Vagina (tissue), 2 donors: ENCODE measurements around the gene COL23A1. TPM values are rescaled to one million over a fixed set of nuclear protein-coding genes. Genes with fewer than 3 reads are reported as not detected.

Experiments used
- DNase-seq, 2 donors: peaks; one replicate each; pipeline ENCODE4 v3.0.0-alpha.2; 2017; ENCODE audit errors: extremely low spot score in 2 of 2
- H3K27ac ChIP-seq: fragments of 200-600 bp; sonication (generic); one replicate; pipeline ENCODE4 v1.5.1; 2019
- H3K27me3 ChIP-seq: fragments of 200-600 bp; sonication (generic); one replicate; pipeline ENCODE4 v1.5.1; 2019
- H3K36me3 ChIP-seq, 2 donors: fragments of 200-600 bp; sonication (generic); one replicate each; pipeline ENCODE4 v1.5.1; 2017 to 2019
- H3K4me1 ChIP-seq: fragments of 200-600 bp; sonication (generic); one replicate; pipeline ENCODE4 v1.5.1; 2019
- H3K4me3 ChIP-seq, 2 donors: fragments of 200-600 bp; sonication (generic); 1 replicate in 1 of 2; 2 replicates in 1 of 2; pipeline ENCODE4 v1.5.1; 2016 to 2019
- H3K9me3 ChIP-seq: fragments of 200-600 bp; sonication (generic); one replicate; pipeline ENCODE4 v1.5.1; 2019
- CTCF ChIP-seq, 3 experiments: fragments of 450-650 bp in 2 of 3; fragments of 200-600 bp in 1 of 3; sonication (generic) in 1 of 3; IDR thresholded peaks; one replicate each; pipeline ENCODE4 v1.5.1; 2017 to 2019; ENCODE audit warnings: antibody characterized with exemption in 3 of 3, mild to moderate bottlenecking in 2 of 3, moderate library complexity in 2 of 3
- POLR2A ChIP-seq, 2 donors: fragments of 450-650 bp; IDR thresholded peaks; one replicate each; pipeline ENCODE4 v1.6.1; 2017; ENCODE audit warnings: antibody characterized with exemption in 2 of 2, mild to moderate bottlenecking in 2 of 2, moderate library complexity in 2 of 2
- POLR2AphosphoS5 ChIP-seq, 2 donors: sonication (generic); formaldehyde crosslinking; IDR thresholded peaks; one replicate each; pipeline ENCODE4 v1.9.0; 2017; ENCODE audit warnings: antibody characterized with exemption in 2 of 2, mild to moderate bottlenecking in 2 of 2, low read depth in 1 of 2; ENCODE audit not compliant: insufficient read depth in 1 of 2
- intact Hi-C: fragments of 100-400 bp; cut with DNase I; formaldehyde crosslinking; loops from one replicate; pipeline ENCODE4 v1.15.1; 2023
- total RNA-seq: library from RNA; depleted of rRNA; stranded (reverse); fragments of >200 nt; gene quantifications from one replicate; pipeline ENCODE4 v1.2.3, GENCODE V29; 2016

COL23A1 gene
- total RNA-seq, 1 donor from 2014 or later, result 3.7 TPM

DNA sequence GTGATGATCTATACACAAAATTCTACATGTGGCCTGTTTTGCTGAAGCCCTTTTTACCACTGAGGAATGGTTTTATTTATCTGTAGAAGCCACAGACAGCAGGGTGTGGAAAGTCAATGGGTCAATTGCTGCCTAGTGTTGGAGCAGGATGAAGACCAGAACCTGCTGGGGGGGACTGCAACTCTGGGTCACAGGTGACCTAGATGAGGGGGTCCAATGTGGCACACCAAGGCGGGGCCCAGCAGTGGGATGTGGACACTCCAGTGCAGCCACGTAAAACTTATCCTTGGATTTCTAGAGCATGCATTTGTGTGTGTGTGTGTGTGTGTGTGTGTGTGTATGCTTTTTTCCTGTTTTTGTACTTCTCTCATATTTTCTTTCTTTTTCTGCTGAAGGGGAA lies 210.1 kb downstream of the COL23A1 start:
- no peak for DNase-seq
- no peaks in the 10 kb centered on the region for H3K27me3 ChIP-seq
- H3K4me1 ChIP-seq, result no peaks in the 10 kb centered on the region
- no peaks in the 10 kb centered on the region for H3K9me3 ChIP-seq
- TF ChIP-seq CTCF (IDR thresholded peaks at IDR 0.05), result no peak
- TF ChIP-seq POLR2AphosphoS5 (IDR thresholded peaks at IDR 0.05; ENCODE audit: insufficient read depth in 1 of 2, low read depth in 1 of 2), result no peak
- TF ChIP-seq POLR2A (IDR thresholded peaks at IDR 0.05), result no peak
- H3K4me3 ChIP-seq, result no peak overlapping the region
- no peak overlapping the region for H3K27ac ChIP-seq
- H3K36me3 ChIP-seq, result no peaks in the 10 kb centered on the region
- intact Hi-C loops, result no loop called here

DNA sequence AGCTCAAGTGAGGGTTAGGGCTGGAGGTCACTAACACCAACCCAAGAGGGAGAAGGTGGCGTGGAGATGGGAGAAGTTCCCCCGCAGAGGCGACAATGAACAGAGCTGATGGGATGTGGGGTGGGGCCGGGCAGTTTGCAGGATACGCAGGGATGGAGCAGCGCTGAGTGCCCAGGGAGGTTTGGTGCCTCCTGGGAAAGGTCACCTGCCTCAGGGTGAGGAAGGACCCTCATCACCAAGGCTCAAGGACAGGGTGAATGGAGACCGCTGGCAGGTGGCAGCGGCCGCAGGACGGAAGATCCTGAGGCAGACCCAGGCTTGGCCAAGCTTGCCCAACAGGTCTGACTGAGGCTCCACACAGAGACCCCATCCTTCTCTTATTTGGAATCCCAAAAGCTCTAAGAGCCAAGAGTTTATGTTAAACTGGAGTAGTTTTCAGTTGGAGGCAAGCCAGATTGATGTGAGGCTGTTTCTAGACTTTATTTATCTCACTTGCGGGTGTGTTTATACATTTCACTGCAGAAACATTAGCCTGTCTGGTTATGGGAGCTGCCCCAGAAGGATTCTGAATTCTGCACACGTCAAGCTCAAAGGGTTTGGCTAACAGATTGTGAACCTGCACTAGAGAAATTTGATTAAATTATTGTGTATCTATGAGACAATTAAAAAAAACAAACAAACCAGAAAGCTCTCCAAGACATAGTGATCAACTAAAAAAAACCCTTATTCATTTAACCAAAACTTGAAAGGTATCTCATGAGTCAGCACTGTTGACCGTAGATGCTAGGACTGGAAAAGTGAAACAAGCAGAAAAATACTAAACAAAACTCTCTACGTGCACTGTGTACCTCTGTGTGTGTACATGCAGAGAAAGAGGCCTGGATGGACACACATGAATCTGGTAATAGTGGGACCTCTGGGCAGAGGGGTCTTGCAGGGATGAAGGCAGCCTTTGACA lies 211.4 kb downstream of the COL23A1 start:
- no peaks in the 10 kb centered on the region for H3K36me3 ChIP-seq
- no peak overlapping the region for H3K4me3 ChIP-seq
- intact Hi-C loops, result no loop called here
- no peak for DNase-seq
- TF ChIP-seq POLR2AphosphoS5 (IDR thresholded peaks at IDR 0.05; ENCODE audit: insufficient read depth in 1 of 2, low read depth in 1 of 2) (no peak), CTCF (IDR thresholded peaks at IDR 0.05) (no peak), POLR2A (IDR thresholded peaks at IDR 0.05) (no peak)
- H3K4me1 ChIP-seq, result no peaks in the 10 kb centered on the region
- no peak overlapping the region for H3K27ac ChIP-seq
- no peaks in the 10 kb centered on the region for H3K27me3 ChIP-seq
- no peaks in the 10 kb centered on the region for H3K9me3 ChIP-seq

DNA sequence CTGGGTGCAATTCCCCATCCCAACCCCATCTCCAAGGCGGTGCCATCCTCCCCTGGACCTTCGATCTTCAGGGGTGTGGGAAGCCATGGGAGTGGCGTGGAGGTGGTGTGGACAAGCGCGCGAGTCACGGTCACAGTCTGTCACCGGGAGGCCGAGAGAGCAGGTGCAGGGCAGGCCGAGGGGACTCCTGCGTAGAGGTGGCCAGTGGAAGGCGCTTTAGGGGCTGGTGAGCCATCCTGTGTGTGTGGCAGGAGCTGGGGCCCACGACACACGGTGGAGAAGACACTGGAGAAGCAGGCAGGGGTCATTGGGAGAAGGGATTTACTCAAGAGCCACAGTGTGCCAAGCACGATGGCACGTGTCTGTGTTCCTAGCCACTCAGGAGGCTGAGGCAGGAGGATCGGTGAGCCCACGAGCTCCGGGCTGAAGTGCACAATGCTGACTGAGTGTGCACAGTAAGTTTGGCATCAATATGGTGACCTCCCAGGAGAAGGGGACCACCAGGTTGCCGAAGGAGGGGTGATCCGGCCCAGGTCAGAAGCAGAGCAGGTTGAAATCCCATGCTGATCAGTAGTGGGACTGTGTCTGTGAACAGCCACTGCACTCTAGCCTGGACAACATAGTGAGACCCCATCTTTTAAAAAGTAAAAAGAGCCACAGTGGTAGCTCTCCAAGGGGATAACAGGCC lies 212.5 kb downstream of the COL23A1 start:
- Histone ChIP-seq H3K36me3 (no peaks in the 10 kb centered on the region), H3K4me1 (no peaks in the 10 kb centered on the region), H3K27me3 (no peaks in the 10 kb centered on the region), H3K4me3 (no peak overlapping the region), H3K9me3 (no peaks in the 10 kb centered on the region), H3K27ac (no peak overlapping the region)
- DNase-seq, result no peak
- intact Hi-C loops, result no loop called here
- TF ChIP-seq POLR2A (IDR thresholded peaks at IDR 0.05) (no peak), CTCF (IDR thresholded peaks at IDR 0.05) (no peak), POLR2AphosphoS5 (IDR thresholded peaks at IDR 0.05; ENCODE audit: insufficient read depth in 1 of 2, low read depth in 1 of 2) (no peak)

- H3K27ac ChIP-seq, result no peak overlapping the region
- intact Hi-C loops, result no loop called here
- no peaks in the 10 kb centered on the region for H3K27me3 ChIP-seq
- H3K36me3 ChIP-seq, result no peaks in the 10 kb centered on the region
- peaks cover 6% of the 10 kb centered on the region for H3K4me1 ChIP-seq
- H3K9me3 ChIP-seq, result no peaks in the 10 kb centered on the region
- TF ChIP-seq POLR2A (IDR thresholded peaks at IDR 0.05) (no peak), CTCF (IDR thresholded peaks at IDR 0.05) (no peak), POLR2AphosphoS5 (IDR thresholded peaks at IDR 0.05; ENCODE audit: insufficient read depth in 1 of 2, low read depth in 1 of 2) (no peak)
- no peak for DNase-seq
- H3K4me3 ChIP-seq, result no peak overlapping the region
Measured at GRCh38 chr5:178376921-178377582, 213.1 kb downstream of the COL23A1 start.
